Nephron progenitor cell (in vitro differentiated cells): ENCODE data around the gene IKBIP.

ENCODE experiments used
- DNase-seq: peaks from one replicate; pipeline ENCODE4 v3.0.0; 2021
- H3K27ac Mint-ChIP-seq: 2 replicates; pipeline ENCODE4 v1.8.0; 2021; ENCODE audit warnings: mild to moderate bottlenecking, moderate library complexity, mixed read lengths
- H3K27me3 Mint-ChIP-seq: 2 replicates; pipeline ENCODE4 v1.8.0; 2021; ENCODE audit warnings: mild to moderate bottlenecking, low read depth, mixed read lengths; ENCODE audit not compliant: poor library complexity
- H3K36me3 Mint-ChIP-seq: 2 replicates; pipeline ENCODE4 v1.8.0; 2021; ENCODE audit warnings: low read depth, mixed read lengths
- H3K4me1 Mint-ChIP-seq: 2 replicates; pipeline ENCODE4 v1.8.0; 2021; ENCODE audit warnings: mixed read lengths
- H3K4me3 Mint-ChIP-seq: 2 replicates; pipeline ENCODE4 v1.8.0; 2021; ENCODE audit warnings: mild to moderate bottlenecking, moderate library complexity, mixed read lengths
- H3K9me3 Mint-ChIP-seq: 2 replicates; pipeline ENCODE4 v1.8.0; 2021; ENCODE audit warnings: mild to moderate bottlenecking, moderate library complexity, mixed read lengths
- CTCF ChIP-seq: fragments of 200-600 bp; sonication (generic); IDR thresholded peaks from 2 replicates; pipeline ENCODE4 v1.5.0; 2021; ENCODE audit warnings: antibody characterized with exemption

IKBIP gene

GRCh38 chr12:98595243-98595988 is 49.2 kb downstream of the IKBIP start:
- H3K4me1 Mint-ChIP-seq = peaks cover 26% of the 10 kb centered on the region
- H3K9me3 Mint-ChIP-seq = no peaks in the 10 kb centered on the region
- no peak for DNase-seq
- no peak for TF ChIP-seq CTCF
- peak overlapping the region; percentile 96 for H3K4me3 Mint-ChIP-seq
- peaks cover 6% of the 10 kb centered on the region for H3K27me3 Mint-ChIP-seq
- peaks cover 48% of the 10 kb centered on the region for H3K36me3 Mint-ChIP-seq
- H3K27ac Mint-ChIP-seq = peak overlapping the region; percentile 54

- DNase-seq = peak; percentile 30
- peak overlapping the region; percentile 96 for H3K4me3 Mint-ChIP-seq
- no peak for TF ChIP-seq CTCF
- no peaks in the 10 kb centered on the region for H3K9me3 Mint-ChIP-seq
- H3K27ac Mint-ChIP-seq = peak overlapping the region; percentile 99
- peaks cover 37% of the 10 kb centered on the region for H3K36me3 Mint-ChIP-seq
- peaks cover 26% of the 10 kb centered on the region for H3K4me1 Mint-ChIP-seq
- peaks cover 7% of the 10 kb centered on the region for H3K27me3 Mint-ChIP-seq
Observed at GRCh38 chr12:98594050-98594835, 50.3 kb downstream of the IKBIP start.

- Mint-ChIP-seq H3K4me1 (peaks cover 26% of the 10 kb centered on the region), H3K9me3 (no peaks in the 10 kb centered on the region), H3K4me3 (peak within 1 kb of the TSS; percentile 96), H3K36me3 (peaks cover 30% of the 10 kb centered on the region), H3K27me3 (peaks cover 7% of the 10 kb centered on the region), H3K27ac (peak within 1 kb of the TSS; percentile 99)
- TF ChIP-seq CTCF = no peak
- peak; percentile 94 for DNase-seq
Observed at GRCh38 chr12:98593351-98594049, 51.1 kb downstream of the IKBIP start, which contains the start of gene SLC25A3. Gene SLC25A3 (plus strand): TSS chr12:98593686. CDS start chr12:98593979, 293 bp downstream.

- peaks cover 26% of the 10 kb centered on the region for H3K4me1 Mint-ChIP-seq
- H3K36me3 Mint-ChIP-seq = peaks cover 23% of the 10 kb centered on the region
- peaks cover 7% of the 10 kb centered on the region for H3K27me3 Mint-ChIP-seq
- no peak for DNase-seq
- H3K4me3 Mint-ChIP-seq = peak overlapping the region; percentile 96
- no peaks in the 10 kb centered on the region for H3K9me3 Mint-ChIP-seq
- H3K27ac Mint-ChIP-seq = peak overlapping the region; percentile 99
- TF ChIP-seq CTCF = no peak
Observed at GRCh38 chr12:98592825-98593322, 51.7 kb downstream of the IKBIP start.

- H3K27me3 Mint-ChIP-seq = peaks cover 7% of the 10 kb centered on the region
- H3K36me3 Mint-ChIP-seq = peaks cover 7% of the 10 kb centered on the region
- no peak for TF ChIP-seq CTCF
- H3K9me3 Mint-ChIP-seq = no peaks in the 10 kb centered on the region
- H3K27ac Mint-ChIP-seq = no peak overlapping the region
- peaks cover 22% of the 10 kb centered on the region for H3K4me1 Mint-ChIP-seq
- no peak overlapping the region for H3K4me3 Mint-ChIP-seq
- no peak for DNase-seq
Observed at GRCh38 chr12:98591209-98591608, 53.4 kb downstream of the IKBIP start.
